PC-9 (cell line): Measurements from ENCODE around the gene PPHLN1. TPM values are rescaled to one million over a fixed set of nuclear protein-coding genes. Genes with fewer than 3 reads are reported as not detected.

Experiments used
- BruUV-seq: library from RNA; stranded (reverse); fragments of 400-500 nt; replicated peaks from 2 replicates; lab custom pipeline; 2021; lab: Mats Ljungman, UMichigan
- CTCF ChIA-PET: fragments of 300-600 bp; sonication (Branson Sonifier 250); formaldehyde crosslinking; loops from one replicate; lab custom pipeline; 2022; ENCODE audit warnings: antibody characterized with exemption; lab: Charles Lee
- POLR2A ChIA-PET: fragments of 300-600 bp; sonication (Branson Sonifier 250); formaldehyde crosslinking; loops from one replicate; lab custom pipeline; 2022; ENCODE audit warnings: antibody characterized with exemption; ENCODE audit not compliant: unreplicated experiment; lab: Charles Lee
- DNase-seq, 2 experiments: peaks; one replicate each; pipeline versions ENCODE4 v3.0.0 to v3.0.0-alpha.2; 2015 to 2022; ENCODE audit warnings: mixed read lengths in 1 of 2
- H2AFZ ChIP-seq: fragments of 200-600 bp; sonication (generic); 2 replicates; pipeline ENCODE4 v1.8.1; 2017; ENCODE audit warnings: antibody characterized with exemption
- H3F3A ChIP-seq: fragments of 200-600 bp; sonication (generic); 2 replicates; pipeline ENCODE4 v1.8.1; 2017; ENCODE audit warnings: antibody characterized with exemption, mild to moderate bottlenecking, low read depth; ENCODE audit not compliant: insufficient read depth
- H3K27ac ChIP-seq: fragments of 200-600 bp; sonication (generic); 2 replicates; pipeline ENCODE4 v1.6.1; 2016; ENCODE audit warnings: mixed run types
- H3K27me3 ChIP-seq: fragments of 200-600 bp; sonication (generic); 2 replicates; pipeline ENCODE4 v1.6.1; 2016; ENCODE audit warnings: low read depth, mixed run types; ENCODE audit not compliant: insufficient read depth
- H3K36me3 ChIP-seq: fragments of 200-600 bp; sonication (generic); 2 replicates; pipeline ENCODE4 v1.6.1; 2016; ENCODE audit warnings: low read depth, mixed run types
- H3K4me1 ChIP-seq: fragments of 200-600 bp; sonication (generic); replicated peaks from 2 replicates; pipeline ENCODE4 v1.6.1; 2016; ENCODE audit warnings: mixed run types; ENCODE audit not compliant: insufficient read depth
- H3K4me2 ChIP-seq: fragments of 200-600 bp; sonication (generic); 2 replicates; pipeline ENCODE4 v1.6.1; 2017; ENCODE audit warnings: mixed run types
- H3K4me3 ChIP-seq: fragments of 200-600 bp; sonication (generic); 2 replicates; pipeline ENCODE4 v1.6.1; 2016; ENCODE audit warnings: mixed run types
- H3K79me2 ChIP-seq: fragments of 200-600 bp; sonication (generic); 2 replicates; pipeline ENCODE4 v1.6.1; 2017; ENCODE audit warnings: low read depth, mixed run types
- H3K9me2 ChIP-seq: fragments of 200-600 bp; sonication (generic); 2 replicates; pipeline ENCODE4 v1.8.1; 2017; ENCODE audit warnings: mild to moderate bottlenecking; ENCODE audit not compliant: insufficient read depth
- H3K9me3 ChIP-seq: fragments of 200-600 bp; sonication (generic); 2 replicates; pipeline ENCODE4 v1.8.1; 2016; ENCODE audit warnings: low read depth; ENCODE audit not compliant: insufficient read depth
- H4K20me1 ChIP-seq: fragments of 200-600 bp; sonication (generic); 2 replicates; pipeline ENCODE4 v1.8.1; 2017; ENCODE audit not compliant: insufficient read depth
- CTCF ChIP-seq: fragments of 200-600 bp; sonication (generic); conservative IDR thresholded peaks from 2 replicates; pipeline ENCODE4 v1.6.1; 2017; ENCODE audit warnings: mixed run types, antibody characterized with exemption, mild to moderate bottlenecking, moderate library complexity
- EZH2 ChIP-seq: fragments of 200-600 bp; sonication (generic); IDR thresholded peaks from 2 replicates; pipeline ENCODE4 v1.8.0; 2017; ENCODE audit warnings: antibody characterized with exemption, low read depth
- intact Hi-C: fragments of 100-400 bp; cut with micrococcal nuclease; formaldehyde crosslinking; loops from one replicate; pipeline ENCODE4 v1.10.0; 2022; ENCODE audit not compliant: unreplicated experiment
- total RNA-seq: library from RNA; stranded (reverse); gene quantifications from 2 replicates; pipeline ENCODE4 v1.2.3, GENCODE V29; 2021

PPHLN1 gene
- total RNA-seq, 1 experiment from 2014 or later, result 61.9 TPM

GRCh38 chr12:42459336-42459847 lies 133.4 kb downstream of the PPHLN1 start:
- no peaks in the 10 kb centered on the region for H3K27me3 ChIP-seq
- DNase-seq, result no peak
- no peak for TF ChIP-seq EZH2
- TF ChIP-seq CTCF, result no peak
- no peak overlapping the region for H3K4me2 ChIP-seq
- H3K27ac ChIP-seq, result no peak overlapping the region
- intact Hi-C loops, result no loop called here
- H3K9me2 ChIP-seq, result no peaks in the 10 kb centered on the region
- H2AFZ ChIP-seq, result no peak overlapping the region
- no peaks in the 10 kb centered on the region for H3F3A ChIP-seq
- no peak overlapping the region for H3K4me3 ChIP-seq
- no TSS peak for BruUV-seq
- ChIA-PET CTCF (no interaction called here), POLR2A (no interaction called here)
- no peaks in the 10 kb centered on the region for H3K36me3 ChIP-seq
- no peaks in the 10 kb centered on the region for H3K4me1 ChIP-seq
- H3K79me2 ChIP-seq, result no peaks in the 10 kb centered on the region
- H3K9me3 ChIP-seq, result no peaks in the 10 kb centered on the region
- no peaks in the 10 kb centered on the region for H4K20me1 ChIP-seq

- no peaks in the 10 kb centered on the region for H3K79me2 ChIP-seq
- H3K4me2 ChIP-seq, result no peak overlapping the region
- no peaks in the 10 kb centered on the region for H3F3A ChIP-seq
- H4K20me1 ChIP-seq, result no peaks in the 10 kb centered on the region
- no peaks in the 10 kb centered on the region for H3K4me1 ChIP-seq
- no peak overlapping the region for H3K4me3 ChIP-seq
- H3K9me2 ChIP-seq, result no peaks in the 10 kb centered on the region
- no peaks in the 10 kb centered on the region for H3K27me3 ChIP-seq
- H3K27ac ChIP-seq, result no peak overlapping the region
- ChIA-PET POLR2A (no interaction called here), CTCF (interaction anchor here (0.7 kb wide), 1 partner anchor 27 kb away, joined by 3 read pairs; no protein-coding TSS in a partner anchor)
- BruUV-seq, result no TSS peak
- no peaks in the 10 kb centered on the region for H3K36me3 ChIP-seq
- no peak overlapping the region for H2AFZ ChIP-seq
- no peak for DNase-seq
- TF ChIP-seq EZH2 (no peak), CTCF (no peak)
- H3K9me3 ChIP-seq, result no peaks in the 10 kb centered on the region
- intact Hi-C loops, result no loop called here
Observed at GRCh38 chr12:42462486-42462885, 136.5 kb downstream of the PPHLN1 start.

- H3K79me2 ChIP-seq, result no peaks in the 10 kb centered on the region
- no peaks in the 10 kb centered on the region for H3K36me3 ChIP-seq
- no peak overlapping the region for H3K27ac ChIP-seq
- no peaks in the 10 kb centered on the region for H3F3A ChIP-seq
- no peaks in the 10 kb centered on the region for H3K9me2 ChIP-seq
- no peak for TF ChIP-seq CTCF
- H3K4me1 ChIP-seq, result no peaks in the 10 kb centered on the region
- no peak for DNase-seq
- H3K9me3 ChIP-seq, result no peaks in the 10 kb centered on the region
- no peak overlapping the region for H3K4me2 ChIP-seq
- H4K20me1 ChIP-seq, result no peaks in the 10 kb centered on the region
- H2AFZ ChIP-seq, result no peak overlapping the region
- H3K4me3 ChIP-seq, result no peak overlapping the region
- no peaks in the 10 kb centered on the region for H3K27me3 ChIP-seq
- ChIA-PET POLR2A (no interaction called here), CTCF (no interaction called here)
- BruUV-seq, result no TSS peak
- intact Hi-C loops, result no loop called here
Observed at GRCh38 chr12:42463671-42464070, 137.7 kb downstream of the PPHLN1 start.
